PFSK-1 (cell line): ENCODE measurements around the gene GSAP.

Experiments
- POLR2AphosphoS5 ChIP-seq: IDR thresholded peaks from 2 replicates; pipeline ENCODE4 v1.6.1; 2012; ENCODE audit warnings: low read depth, mild to moderate bottlenecking, control low read depth, low read length, moderate library complexity
- SIN3A ChIP-seq: IDR thresholded peaks from 2 replicates; pipeline ENCODE4 v1.6.1; 2012; ENCODE audit warnings: mild to moderate bottlenecking, low read length, moderate library complexity, borderline replicate concordance; ENCODE audit not compliant: insufficient read depth
- TAF1 ChIP-seq: IDR thresholded peaks from 2 replicates; pipeline ENCODE4 v1.6.1; 2012; ENCODE audit warnings: low read length, control low read depth, borderline replicate concordance; ENCODE audit not compliant: insufficient read depth

GRCh38 chr7:77461246-77461645 lies 45.1 kb upstream of the GSAP start:
- no peak for TF ChIP-seq TAF1
- no peak for TF ChIP-seq POLR2AphosphoS5
- no peak for TF ChIP-seq SIN3A
